ENCODE measurements around the gene AQP2. TPM values are rescaled to one million over a fixed set of nuclear protein-coding genes. Genes with fewer than 3 reads are reported as not detected.

The AQP2 gene
- total and polyA plus RNA-seq, 2 of the 13 experiments (the other 11 are each of a cell fraction or from before 2014, with no cell fraction given): not detected

DNA sequence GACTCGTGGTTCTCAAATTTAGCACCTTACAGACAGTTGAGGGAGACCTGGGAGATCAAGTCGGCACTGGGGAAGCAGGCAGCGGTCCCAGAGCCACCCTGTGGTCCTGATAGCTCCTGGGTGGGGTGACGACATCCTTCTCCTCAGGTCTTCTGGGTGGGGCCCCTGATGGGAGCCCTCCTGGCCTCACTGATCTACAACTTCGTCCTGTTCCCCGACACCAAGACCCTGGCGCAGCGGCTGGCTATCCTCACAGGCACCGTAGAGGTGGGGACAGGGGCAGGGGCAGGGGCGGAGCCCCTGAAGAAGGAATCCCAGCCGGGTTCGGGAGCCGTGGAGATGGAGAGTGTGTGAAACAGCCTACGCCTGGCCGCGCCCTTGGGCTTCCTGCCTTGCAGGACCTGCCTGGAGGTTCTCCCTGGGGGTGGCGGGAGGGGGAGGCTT is 24.8 kb downstream of the AQP2 start:
- no peak for FAIRE-seq
- Histone ChIP-seq H3K79me2 (ENCODE audit: insufficient read depth, low read length) (no peaks in the 10 kb centered on the region), H3K4me3 (replicated peaks in 1 of 3; ENCODE audit: insufficient read depth in 1 of 3, low read depth in 2 of 3, low read length in 3 of 3) (peak overlapping the region in 2 of 3 experiments; percentile 18 to 63; a peak in 4 of 6 replicates), H4K20me1 (ENCODE audit: insufficient read depth, low read length) (no peaks in the 10 kb centered on the region), H3K9me3 (ENCODE audit: low read length) (no peaks in the 10 kb centered on the region), H3K27me3 (ENCODE audit: control insufficient read depth in 1 of 2, insufficient read depth in 2 of 2, low read length in 2 of 2) (peaks cover 1 to 23% of the 10 kb centered on the region in 2 experiments; a peak in 4 of 5 replicates), H3K27ac (ENCODE audit: extremely low read length, insufficient read depth, low read length) (no peak overlapping the region), H3K4me1 (ENCODE audit: insufficient read depth, low read length) (peaks cover 66% of the 10 kb centered on the region), H2AFZ (ENCODE audit: low read length) (no peak overlapping the region), H3K4me2 (ENCODE audit: low read depth, low read length) (peak overlapping the region; percentile 75), H3K36me3 (replicated peaks in 1 of 2; ENCODE audit: control insufficient read depth in 1 of 2, insufficient read depth in 2 of 2, low read length in 2 of 2) (no peaks in the 10 kb centered on the region), H3K9ac (ENCODE audit: insufficient read depth, low read depth, low read length) (peak overlapping the region; percentile 35; the same call in 1 of the 2 replicates)
- no TSS peak for BruUV-seq (replicated peaks)
- in situ Hi-C loops (cut with HindIII; ENCODE audit: extremely low pct_ligation_motif_present, low pct_unique_long_range_greater_than_20kb) (no loop called here), intact Hi-C loops (cut with micrococcal nuclease; ENCODE audit: unreplicated experiment) (no loop called here)
- peak; percentile 2; the same call in 2 of the 3 replicates for ATAC-seq
- 10% methylated on average over 2 of the region's 17 CpGs for WGBS (ENCODE audit: low lambda C conversion rate)
- no peak for TF ChIP-seq ZNF570 (CRISPR knock-in tag; IDR thresholded peaks at IDR 0.05; ENCODE audit: borderline replicate concordance)
- no peak for TF ChIP-seq CBX5 (CRISPR knock-in tag; IDR thresholded peaks at IDR 0.05; ENCODE audit: borderline replicate concordance)
- TF ChIP-seq ZNF703 (CRISPR knock-in tag; IDR thresholded peaks at IDR 0.05; ENCODE audit: borderline replicate concordance): 0 out of 2 replicates have a peak, but pooled peaks have one; percentile 29
- no peak for TF ChIP-seq BRCA1 (CRISPR knock-in tag; IDR thresholded peaks at IDR 0.05)
- no peak for DNase-seq (ENCODE audit: low spot score)
- ChIA-PET CTCF (ENCODE audit: low intra/inter-chr PET ratio, low total read pairs) (interaction anchor here (1.3 kb wide), 1 partner anchor 23 kb away, joined by 3 read pairs; no protein-coding TSS in a partner anchor), POLR2A (interaction anchor here (1.3 kb wide), 1 partner anchor 109 kb away, joined by 6 read pairs; the partner anchor contains the start of gene SMARCD1)

- no peak for TF ChIP-seq ZFP36L1 (CRISPR knock-in tag; IDR thresholded peaks at IDR 0.05)
- no peak for TF ChIP-seq TRIM24 (CRISPR knock-in tag; IDR thresholded peaks at IDR 0.05)
- no peak for TF ChIP-seq ZSCAN30 (CRISPR knock-in tag; IDR thresholded peaks at IDR 0.05)
- TF ChIP-seq ZNF75D (CRISPR knock-in tag; IDR thresholded peaks at IDR 0.05; ENCODE audit: borderline replicate concordance): no peak
- no peak overlapping the region for H3K9ac ChIP-seq (ENCODE audit: insufficient read depth, low read depth, low read length)
- intact Hi-C loops (cut with micrococcal nuclease; ENCODE audit: unreplicated experiment) (no loop called here), in situ Hi-C loops (cut with HindIII; ENCODE audit: extremely low pct_ligation_motif_present, low pct_unique_long_range_greater_than_20kb) (no loop called here)
- H4K20me1 ChIP-seq (ENCODE audit: insufficient read depth, low read length): no peaks in the 10 kb centered on the region
- H3K79me2 ChIP-seq (ENCODE audit: insufficient read depth, low read length): no peaks in the 10 kb centered on the region
- no peak overlapping the region for H3K4me2 ChIP-seq (ENCODE audit: low read depth, low read length)
- no peak overlapping the region for H3K4me3 ChIP-seq (replicated peaks in 1 of 3; ENCODE audit: insufficient read depth in 1 of 3, low read depth in 2 of 3, low read length in 3 of 3)
- POLR2A ChIA-PET: no interaction called here
- H3K9me3 ChIP-seq (ENCODE audit: low read length): no peaks in the 10 kb centered on the region
- H3K4me1 ChIP-seq (ENCODE audit: insufficient read depth, low read length): peaks cover 79% of the 10 kb centered on the region
- no peak for DNase-seq (ENCODE audit: low spot score)
- 50% methylated on average over 2 of the region's 2 CpGs for WGBS (ENCODE audit: low lambda C conversion rate)
- H3K36me3 ChIP-seq (replicated peaks in 1 of 2; ENCODE audit: control insufficient read depth in 1 of 2, insufficient read depth in 2 of 2, low read length in 2 of 2): no peaks in the 10 kb centered on the region
- no peak overlapping the region for H3K27ac ChIP-seq (ENCODE audit: extremely low read length, insufficient read depth, low read length)
- H3K27me3 ChIP-seq (ENCODE audit: control insufficient read depth in 1 of 2, insufficient read depth in 2 of 2, low read length in 2 of 2): peaks cover 1 to 12% of the 10 kb centered on the region in 2 experiments; a peak in 3 of 5 replicates
- FAIRE-seq: no peak
- no peak overlapping the region for H2AFZ ChIP-seq (ENCODE audit: low read length)
- CTCF ChIA-PET (ENCODE audit: low intra/inter-chr PET ratio, low total read pairs): no interaction called here
- BruUV-seq (replicated peaks): no TSS peak
- ATAC-seq: no peak
Measured at GRCh38 chr12:49976557-49976956, 26.0 kb downstream of the AQP2 start.

All from HepG2 (cell line).